CD4-positive, alpha-beta T cell treated with Interleukin-1 beta for 1 hour (primary cell): ENCODE measurements around the gene NRTN.
A peak's percentile ranks its signal among the peaks of the same experiment; 100 is the strongest.

Experiments
- DNase-seq, 2 donors: peaks; one replicate each; pipeline ENCODE4 v3.0.0-alpha.2; 2020 to 2022

NRTN gene

GRCh38 chr19:5790559-5791520 lies 14.0 kb upstream of the NRTN start, which contains the start of gene DUS3L:
Gene DUS3L, minus strand, starts transcription at chr19:5791163. Its CDS starts 22 bp downstream, at chr19:5791141.
- peak; percentile 97 to 98 for DNase-seq

- DNase-seq = no peak
Measured at GRCh38 chr19:5792224-5792623, 12.6 kb upstream of the NRTN start.

GRCh38 chr19:5793188-5793587 lies 11.7 kb upstream of the NRTN start:
- no peak for DNase-seq

GRCh38 chr19:5795382-5795919 lies 9.4 kb upstream of the NRTN start:
- DNase-seq = no peak

DNA sequence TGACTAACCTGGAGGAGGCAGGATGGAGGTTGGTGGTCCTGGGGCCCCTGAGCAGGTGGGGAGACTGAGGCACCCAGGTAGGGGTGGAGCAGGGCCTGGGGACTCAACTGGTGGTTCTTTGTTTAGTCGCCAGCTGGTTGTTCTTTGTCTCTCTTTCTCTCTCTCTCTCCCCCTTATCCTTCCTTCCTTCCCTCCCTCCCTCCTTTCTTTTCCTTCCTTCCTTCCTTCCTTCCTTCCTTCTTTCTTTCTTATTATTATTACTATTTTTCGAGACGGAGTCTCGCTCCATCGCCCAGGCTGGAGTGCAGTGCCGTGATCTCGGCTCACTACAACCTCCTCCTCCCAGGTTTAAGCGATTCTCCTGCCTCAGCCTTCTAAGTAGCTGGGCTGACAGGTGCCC lies 6.6 kb upstream of the NRTN start:
- no peak for DNase-seq

DNA sequence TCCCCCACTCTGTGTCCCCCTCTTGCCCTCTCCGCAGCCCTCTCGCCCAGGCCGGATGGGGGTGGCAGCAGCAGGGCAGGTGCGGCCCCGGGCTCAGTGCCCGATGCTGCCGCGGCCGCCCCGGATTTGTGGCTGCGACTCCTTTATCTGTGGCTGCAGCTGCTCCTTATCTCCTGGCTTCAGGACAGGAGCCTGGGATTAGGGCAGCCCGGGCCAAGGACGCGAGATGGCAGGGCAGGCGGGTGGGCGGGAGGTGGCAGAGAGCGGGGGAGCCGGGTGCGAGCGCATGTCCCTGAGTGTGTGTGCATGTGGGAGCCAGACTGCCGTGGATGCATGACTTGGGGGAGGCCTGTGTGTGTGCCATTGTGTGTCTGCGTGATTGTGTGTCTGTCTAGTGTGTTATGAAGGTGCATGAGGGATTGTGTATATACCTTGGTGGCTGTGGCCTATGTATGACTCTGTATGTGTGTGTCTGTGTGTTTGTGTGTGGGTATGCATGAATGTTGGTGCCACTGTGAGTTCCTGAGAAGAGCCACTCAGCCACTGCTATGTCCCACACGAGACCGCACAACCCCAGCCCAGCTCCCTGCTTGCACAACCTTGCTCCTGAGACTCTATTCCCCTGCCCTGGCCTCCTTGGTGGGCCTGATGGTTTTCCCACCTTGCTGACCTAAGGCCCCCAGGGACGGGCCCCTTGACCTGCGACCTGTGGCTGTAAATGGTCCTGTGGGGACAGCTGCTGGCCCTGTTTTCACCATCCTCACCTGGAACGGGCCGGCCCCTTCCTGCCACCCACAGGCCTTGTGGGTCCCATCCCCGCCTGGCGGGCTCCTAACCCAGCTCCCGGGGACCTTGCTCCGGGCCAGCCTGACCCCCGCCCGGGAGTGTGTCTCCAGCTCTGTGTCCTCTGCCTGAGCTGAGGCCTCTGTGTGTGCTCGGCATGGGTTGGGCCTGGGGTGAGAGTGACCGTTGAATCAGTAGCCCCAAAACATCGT lies 5.3 kb upstream of the NRTN start:
- no peak for DNase-seq

GRCh38 chr19:5800361-5801270 lies 4.3 kb upstream of the NRTN start:
- no peak for DNase-seq

DNA sequence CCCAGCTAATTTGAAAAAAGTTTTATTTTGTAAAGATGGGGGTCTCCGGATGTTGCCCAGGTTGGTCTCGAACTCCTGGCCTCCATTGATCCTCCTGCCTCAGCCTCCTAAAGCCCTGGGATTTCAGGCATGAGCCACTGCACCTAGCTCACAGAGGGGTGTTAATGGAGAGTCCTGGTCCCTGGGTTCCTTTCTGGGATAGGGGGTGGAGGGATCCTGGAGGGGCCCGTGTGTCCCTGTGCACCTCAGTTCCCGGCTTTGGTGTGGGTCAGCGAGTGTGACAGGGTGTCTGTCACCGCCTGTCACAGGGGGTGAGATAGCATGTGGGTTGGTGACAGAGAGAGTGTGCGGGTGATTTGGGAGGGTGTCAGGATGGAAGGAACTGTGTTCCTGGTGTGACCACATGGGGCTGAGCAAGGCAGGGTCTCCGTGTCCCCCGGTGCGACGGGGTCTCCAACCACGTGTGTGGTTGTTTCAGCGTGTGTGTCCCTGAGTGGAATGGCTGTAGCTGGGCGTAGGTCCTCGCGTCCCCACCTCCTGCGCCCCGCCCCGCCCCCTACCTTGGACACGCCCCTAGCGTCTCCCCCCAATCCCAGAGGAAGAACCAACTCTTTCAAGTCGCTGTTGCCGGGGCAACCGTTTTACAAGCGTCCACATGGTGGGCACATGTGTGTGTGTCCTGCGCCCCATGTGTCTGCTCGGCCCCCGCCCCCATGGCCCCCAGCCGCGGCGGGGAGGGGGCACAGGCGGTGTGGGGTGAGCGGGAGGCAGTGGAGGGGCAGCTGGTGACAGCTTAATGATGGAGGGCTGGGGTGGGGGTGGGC lies 2.9 kb upstream of the NRTN start:
- DNase-seq = no peak

GRCh38 chr19:5803441-5803751 lies 1.5 kb upstream of the NRTN start:
- DNase-seq = no peak

- peak; percentile 92 to 93 for DNase-seq
Measured at GRCh38 chr19:5803752-5804515, 933 bp upstream of the NRTN start.

- peak; percentile 57 to 61 for DNase-seq
Measured at GRCh38 chr19:5805462-5806132, 730 bp downstream of the NRTN start.

GRCh38 chr19:5806133-5806489 lies 1.2 kb downstream of the NRTN start:
- DNase-seq = no peak

- no peak for DNase-seq
Measured at GRCh38 chr19:5806905-5807304, 2.0 kb downstream of the NRTN start.

- no peak for DNase-seq
Measured at GRCh38 chr19:5808120-5808816, 3.4 kb downstream of the NRTN start.

GRCh38 chr19:5809053-5809452 lies 4.2 kb downstream of the NRTN start:
- no peak for DNase-seq

- DNase-seq = no peak
Measured at GRCh38 chr19:5809469-5809868, 4.6 kb downstream of the NRTN start.

GRCh38 chr19:5811117-5811516 lies 6.2 kb downstream of the NRTN start:
- DNase-seq = no peak

GRCh38 chr19:5814123-5814851 lies 9.4 kb downstream of the NRTN start:
- DNase-seq = no peak

DNA sequence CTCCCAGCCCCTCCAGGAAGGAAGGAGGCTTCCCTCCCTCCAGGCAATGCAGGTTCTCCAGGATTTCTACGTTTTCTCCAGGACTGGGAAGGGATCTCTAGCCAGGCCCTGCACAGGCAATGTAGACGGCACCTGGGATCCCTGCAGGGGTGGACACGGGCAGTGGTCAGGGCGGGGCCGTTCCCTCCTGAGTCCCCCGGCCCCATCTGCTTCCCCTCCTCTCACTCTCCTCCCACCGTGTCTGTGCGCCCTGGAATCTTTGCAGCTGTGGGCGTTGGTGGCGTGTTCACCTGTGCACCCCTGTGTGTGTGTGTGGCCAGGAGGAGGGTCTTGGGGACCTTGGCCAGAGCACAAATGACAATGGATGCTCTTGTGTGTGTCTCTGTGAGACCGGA lies 10.0 kb downstream of the NRTN start:
- no peak for DNase-seq
